Mesendoderm (in vitro differentiated cells): ENCODE data around the gene KRTAP10-12.
"Not testable (repeated sequence)": the region's sequence is repeated elsewhere in the genome, so short reads cannot be mapped to it uniquely, and the experiment has no call there.

ENCODE experiments used
- DNase-seq: peaks from one replicate; pipeline ENCODE4 v3.0.0; 2013
- H2AK5ac ChIP-seq: 2 replicates; pipeline ENCODE4 v1.6.1; 2013; ENCODE audit warnings: low read length, inconsistent platforms
- H2BK120ac ChIP-seq: 2 replicates; pipeline ENCODE4 v1.6.1; 2013; ENCODE audit warnings: low read depth, mild to moderate bottlenecking, low read length, moderate library complexity, mixed read lengths
- H2BK15ac ChIP-seq: replicated peaks from 2 replicates; pipeline ENCODE4 v1.6.1; 2013; ENCODE audit warnings: low read depth, mild to moderate bottlenecking, moderate library complexity
- H2BK5ac ChIP-seq: 2 replicates; pipeline ENCODE4 v1.6.1; 2013; ENCODE audit warnings: low read length, inconsistent platforms
- H3K18ac ChIP-seq: 2 replicates; pipeline ENCODE4 v1.6.1; 2013; ENCODE audit warnings: mild to moderate bottlenecking, low read length, mixed read lengths
- H3K23ac ChIP-seq: one replicate; pipeline ENCODE4 v1.6.1; 2013; ENCODE audit warnings: low read length
- H3K27ac ChIP-seq: 2 replicates; pipeline ENCODE4 v1.5.1; 2013; ENCODE audit warnings: low read depth, mild to moderate bottlenecking, inconsistent platforms, low read length, moderate library complexity
- H3K27me3 ChIP-seq: 2 replicates; pipeline ENCODE4 v1.6.1; 2013; ENCODE audit warnings: low read length, control low read depth, mild to moderate bottlenecking, inconsistent platforms; ENCODE audit not compliant: insufficient read depth, poor library complexity
- H3K36me3 ChIP-seq: 2 replicates; pipeline ENCODE4 v1.6.1; 2013; ENCODE audit warnings: low read length, inconsistent platforms; ENCODE audit not compliant: control insufficient read depth, insufficient read depth
- H3K4ac ChIP-seq: one replicate; pipeline ENCODE4 v1.6.1; 2013; ENCODE audit warnings: low read depth, mild to moderate bottlenecking, low read length, moderate library complexity
- H3K4me1 ChIP-seq: 2 replicates; pipeline ENCODE4 v1.6.1; 2013; ENCODE audit warnings: low read depth, low read length, inconsistent platforms; ENCODE audit not compliant: control insufficient read depth
- H3K4me2 ChIP-seq: 2 replicates; pipeline ENCODE4 v1.6.1; 2013; ENCODE audit warnings: low read length
- H3K4me3 ChIP-seq: 2 replicates; pipeline ENCODE4 v1.5.1; 2013; ENCODE audit warnings: mild to moderate bottlenecking, low read length
- H3K56ac ChIP-seq: one replicate; pipeline ENCODE4 v1.6.1; 2013; ENCODE audit warnings: low read length
- H3K79me1 ChIP-seq: 2 replicates; pipeline ENCODE4 v1.6.1; 2013; ENCODE audit warnings: low read length, inconsistent platforms
- H3K79me2 ChIP-seq: 2 replicates; pipeline ENCODE4 v1.6.1; 2013; ENCODE audit warnings: mild to moderate bottlenecking, low read length; ENCODE audit not compliant: control insufficient read depth, insufficient read depth
- H3K9ac ChIP-seq: 2 replicates; pipeline ENCODE4 v1.6.1; 2013; ENCODE audit warnings: low read length, inconsistent platforms
- H4K5ac ChIP-seq: one replicate; pipeline ENCODE4 v1.6.1; 2013; ENCODE audit warnings: low read length
- H4K8ac ChIP-seq: one replicate; pipeline ENCODE4 v1.6.1; 2013; ENCODE audit warnings: low read depth, mild to moderate bottlenecking, control low read depth, low read length, moderate library complexity
- WGBS: extraction: QIAGEN DNeasy Blood & Tissue Kit; methylation state at CpG from one replicate; pipeline ENCODE4 v1.1.7; 2013; ENCODE audit warnings: low lambda C conversion rate, missing lambda C conversion rate; ENCODE audit not compliant: insufficient coverage; ENCODE audit errors: extremely low coverage; 5-methylcytosine and 5-hydroxymethylcytosine counted together

Gene KRTAP10-12

DNA sequence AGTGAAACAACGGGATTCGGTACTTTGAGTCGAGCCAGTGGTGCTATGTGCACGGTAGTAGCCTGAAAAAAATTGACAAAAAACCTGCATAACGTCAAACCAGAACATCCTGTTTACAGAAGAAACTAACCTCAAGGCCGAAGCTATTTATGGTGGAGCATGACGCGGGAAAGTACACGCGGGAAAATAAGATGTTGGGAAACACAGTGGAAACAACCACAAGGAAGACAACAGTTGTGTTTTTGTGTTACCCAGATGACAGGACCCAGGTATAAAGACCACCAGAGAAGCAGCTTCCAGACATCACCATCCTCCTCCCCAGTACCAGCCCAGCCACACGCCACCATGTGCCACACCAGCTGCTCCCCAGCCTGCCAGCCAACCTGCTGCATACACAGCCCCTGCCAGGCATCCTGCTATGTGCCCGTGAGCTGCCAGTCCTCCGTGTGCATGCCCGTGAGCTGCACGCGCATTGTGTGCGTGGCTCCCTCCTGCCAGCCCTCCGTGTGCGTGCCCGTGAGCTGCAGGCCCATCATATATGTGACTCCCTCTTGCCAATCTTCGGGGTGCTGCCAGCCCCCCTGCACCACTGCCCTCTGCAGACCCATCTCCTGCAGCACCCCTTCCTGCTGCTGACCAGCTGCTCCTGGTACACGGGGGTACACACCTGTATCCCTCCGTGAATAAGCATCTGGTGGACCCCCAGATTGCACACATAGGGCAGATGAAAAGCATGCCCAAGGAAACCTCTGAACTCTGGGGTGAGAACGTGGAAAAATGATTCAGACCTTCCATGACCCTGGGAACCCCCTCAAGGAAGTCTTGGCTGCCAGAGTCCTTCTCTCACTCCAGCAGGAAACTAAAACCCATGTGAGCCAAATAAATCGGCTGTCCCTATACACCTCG is 39.1 kb upstream of the KRTAP10-12 start, which contains the start of gene KRTAP12-3:
Gene KRTAP12-3 (plus strand): TSS at position 298 of the 906 bp plus-strand sequence. CDS start 48 bp downstream, at position 346.
- Histone ChIP-seq H3K18ac (no peak within 1 kb of the TSS), H3K4me2 (no peak within 1 kb of the TSS), H2BK120ac (no peak within 1 kb of the TSS), H3K23ac (no peak within 1 kb of the TSS), H3K4me3 (no peak within 1 kb of the TSS), H4K8ac (no peak within 1 kb of the TSS), H3K9ac (no peak within 1 kb of the TSS), H3K4me1 (peaks cover 2% of the 10 kb centered on the region), H3K56ac (no peak within 1 kb of the TSS), H3K79me2 (no peaks in the 10 kb centered on the region), H4K5ac (no peak within 1 kb of the TSS), H3K4ac (no peak within 1 kb of the TSS), H2BK5ac (no peak within 1 kb of the TSS), H3K36me3 (no peaks in the 10 kb centered on the region), H2AK5ac (no peak within 1 kb of the TSS), H3K79me1 (no peaks in the 10 kb centered on the region), H3K27me3 (no peaks in the 10 kb centered on the region), H2BK15ac (no peak within 1 kb of the TSS), H3K27ac (no peak within 1 kb of the TSS)
- WGBS: no CpG with 5 or more reads among the region's 26 CpGs
- no peak for DNase-seq

DNA sequence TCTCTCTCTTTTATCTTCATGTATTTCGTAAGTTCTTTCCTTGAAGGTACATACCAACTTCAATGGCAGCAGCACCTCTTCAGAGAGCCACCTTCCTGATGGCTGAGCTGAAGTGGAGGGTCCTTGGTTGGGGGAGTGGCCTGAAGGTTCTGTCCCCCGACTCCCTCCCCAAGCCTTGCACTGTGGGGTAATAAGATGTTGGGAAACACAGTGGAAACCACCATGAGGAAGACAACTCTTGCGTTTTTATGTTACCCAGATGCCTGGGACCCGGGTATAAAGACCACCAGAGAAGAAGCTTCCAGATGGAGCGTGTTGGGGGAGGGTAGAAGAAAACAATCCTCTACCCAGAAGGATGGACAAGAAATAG is 38.4 kb upstream of the KRTAP10-12 start:
- H4K5ac ChIP-seq: no peak overlapping the region
- H3K56ac ChIP-seq: no peak overlapping the region
- no peak overlapping the region for H3K4me2 ChIP-seq
- no peak for DNase-seq
- WGBS: no CpG with 5 or more reads among the region's 5 CpGs
- no peak overlapping the region for H3K4me3 ChIP-seq
- no peak overlapping the region for H4K8ac ChIP-seq
- no peak overlapping the region for H3K18ac ChIP-seq
- no peak overlapping the region for H3K23ac ChIP-seq
- H3K9ac ChIP-seq: no peak overlapping the region
- no peak overlapping the region for H3K27ac ChIP-seq
- no peaks in the 10 kb centered on the region for H3K79me1 ChIP-seq
- H3K36me3 ChIP-seq: no peaks in the 10 kb centered on the region
- H2AK5ac ChIP-seq: no peak overlapping the region
- no peaks in the 10 kb centered on the region for H3K27me3 ChIP-seq
- H2BK15ac ChIP-seq: no peak overlapping the region
- peaks cover 2% of the 10 kb centered on the region for H3K4me1 ChIP-seq
- H3K4ac ChIP-seq: no peak overlapping the region
- H2BK5ac ChIP-seq: no peak overlapping the region
- no peaks in the 10 kb centered on the region for H3K79me2 ChIP-seq
- H2BK120ac ChIP-seq: no peak overlapping the region

DNA sequence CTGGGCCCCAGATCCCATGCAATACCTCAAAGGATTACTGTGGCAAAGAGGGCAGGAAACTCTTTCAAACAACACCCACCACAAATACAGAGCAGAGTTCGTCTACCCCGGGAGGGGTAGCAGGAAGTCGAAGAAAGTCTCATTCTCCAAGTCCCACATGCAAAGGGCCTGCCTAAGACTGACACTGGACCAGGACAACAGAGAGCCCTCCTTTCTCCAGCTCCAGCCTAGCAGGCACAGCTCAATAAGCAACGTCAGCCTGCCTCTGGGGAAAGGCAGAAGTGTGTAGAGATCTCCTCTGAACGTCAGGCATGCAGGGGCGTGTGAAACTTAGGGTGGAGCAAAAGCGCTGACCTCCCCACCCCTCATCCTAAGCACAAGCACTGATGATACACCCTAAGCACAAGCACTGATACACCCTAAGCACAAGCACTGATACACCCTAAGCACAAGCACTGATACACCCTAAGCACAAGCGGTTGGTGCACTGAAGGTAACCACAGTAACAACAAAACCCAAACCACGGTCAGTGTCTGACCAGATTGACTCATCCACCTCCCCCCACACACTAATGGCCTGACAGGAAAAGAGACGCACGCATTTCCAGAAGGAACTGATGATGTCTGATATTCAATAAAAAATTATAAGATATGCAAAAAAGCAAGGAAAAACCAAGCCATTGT is 37.9 kb upstream of the KRTAP10-12 start:
- Histone ChIP-seq H4K5ac (no peak overlapping the region), H3K27me3 (no peaks in the 10 kb centered on the region), H2AK5ac (peak overlapping the region; percentile 82), H2BK15ac (no peak overlapping the region), H4K8ac (no peak overlapping the region), H3K27ac (no peak overlapping the region), H2BK120ac (no peak overlapping the region), H3K79me2 (no peaks in the 10 kb centered on the region), H3K4me2 (no peak overlapping the region), H3K4me1 (peaks cover 2% of the 10 kb centered on the region), H3K4me3 (no peak overlapping the region), H3K9ac (no peak overlapping the region), H3K18ac (no peak overlapping the region), H3K36me3 (no peaks in the 10 kb centered on the region), H3K4ac (no peak overlapping the region), H3K79me1 (no peaks in the 10 kb centered on the region), H2BK5ac (no peak overlapping the region), H3K23ac (no peak overlapping the region), H3K56ac (peak overlapping the region; percentile 70)
- WGBS: no CpG with 5 or more reads among the region's 11 CpGs
- DNase-seq: no peak

DNA sequence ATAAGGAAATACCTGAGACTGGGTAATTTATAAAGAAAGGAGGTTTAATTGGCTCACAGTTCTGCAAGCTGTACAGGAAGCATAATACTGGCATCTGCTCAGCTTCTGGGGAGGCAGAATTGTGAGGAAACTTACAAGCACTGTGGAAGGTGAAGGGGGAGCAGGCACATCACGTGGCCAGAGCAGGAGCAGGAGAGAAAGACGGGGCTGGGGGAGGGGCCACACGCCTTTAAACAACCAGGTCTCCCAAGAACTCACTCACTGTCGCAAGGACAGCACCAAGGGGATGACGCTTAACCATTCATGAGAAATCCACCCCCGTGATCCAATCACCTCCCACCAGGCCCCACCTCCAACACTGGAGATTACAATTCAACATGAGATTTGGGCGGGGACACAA is 35.4 kb upstream of the KRTAP10-12 start:
- not testable (repeated sequence) for H2BK15ac ChIP-seq, H3K56ac ChIP-seq, H3K36me3 ChIP-seq, H3K4me2 ChIP-seq, H3K27ac ChIP-seq, H3K4me1 ChIP-seq, H2BK120ac ChIP-seq, H3K23ac ChIP-seq, H3K79me2 ChIP-seq, H4K5ac ChIP-seq, H3K27me3 ChIP-seq, H4K8ac ChIP-seq, H2AK5ac ChIP-seq, H3K4me3 ChIP-seq, H3K18ac ChIP-seq, H3K9ac ChIP-seq, H3K4ac ChIP-seq, H2BK5ac ChIP-seq, H3K79me1 ChIP-seq
- no CpG with 5 or more reads among the region's 7 CpGs for WGBS
- DNase-seq: peak; percentile 58

DNA sequence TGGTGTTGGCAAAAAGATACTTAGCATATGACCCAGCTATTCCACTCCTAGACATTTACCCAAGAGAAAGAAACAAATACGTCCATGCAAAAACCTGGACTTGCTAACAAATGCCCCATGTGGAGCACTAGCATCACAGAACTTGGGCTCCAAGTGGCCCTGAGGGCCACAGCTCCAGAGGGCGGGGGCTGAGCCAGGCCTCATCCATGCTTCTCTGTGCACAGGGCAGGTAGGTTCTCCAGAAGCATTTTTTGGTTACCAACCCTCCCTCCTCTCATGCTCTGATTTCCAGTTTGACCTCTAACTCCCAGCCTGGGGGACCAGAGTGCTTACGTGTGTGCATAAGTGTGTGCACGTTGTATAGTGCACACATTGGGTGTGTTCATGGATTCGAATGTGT is 32.3 kb upstream of the KRTAP10-12 start:
- H3K27me3 ChIP-seq: no peaks in the 10 kb centered on the region
- no peaks in the 10 kb centered on the region for H3K79me1 ChIP-seq
- no peak overlapping the region for H3K4ac ChIP-seq
- H3K4me2 ChIP-seq: no peak overlapping the region
- no peak overlapping the region for H4K8ac ChIP-seq
- H2BK120ac ChIP-seq: no peak overlapping the region
- no peak overlapping the region for H4K5ac ChIP-seq
- no peak overlapping the region for H2BK5ac ChIP-seq
- H3K18ac ChIP-seq: no peak overlapping the region
- no peaks in the 10 kb centered on the region for H3K79me2 ChIP-seq
- H3K4me3 ChIP-seq: no peak overlapping the region
- no peak overlapping the region for H3K56ac ChIP-seq
- H3K23ac ChIP-seq: no peak overlapping the region
- H2AK5ac ChIP-seq: no peak overlapping the region
- no peak overlapping the region for H2BK15ac ChIP-seq
- H3K27ac ChIP-seq: no peak overlapping the region
- no peak overlapping the region for H3K9ac ChIP-seq
- no peaks in the 10 kb centered on the region for H3K4me1 ChIP-seq
- no CpG with 5 or more reads among the region's 5 CpGs for WGBS
- DNase-seq: no peak
- no peaks in the 10 kb centered on the region for H3K36me3 ChIP-seq
